ENCODE measurements around the gene FALEC. TPM values are rescaled to one million over a fixed set of nuclear protein-coding genes. Genes with fewer than 3 reads are reported as not detected.

FALEC gene
- total and polyA plus RNA-seq, 3 experiments from 2014 or later, result not detected

DNA sequence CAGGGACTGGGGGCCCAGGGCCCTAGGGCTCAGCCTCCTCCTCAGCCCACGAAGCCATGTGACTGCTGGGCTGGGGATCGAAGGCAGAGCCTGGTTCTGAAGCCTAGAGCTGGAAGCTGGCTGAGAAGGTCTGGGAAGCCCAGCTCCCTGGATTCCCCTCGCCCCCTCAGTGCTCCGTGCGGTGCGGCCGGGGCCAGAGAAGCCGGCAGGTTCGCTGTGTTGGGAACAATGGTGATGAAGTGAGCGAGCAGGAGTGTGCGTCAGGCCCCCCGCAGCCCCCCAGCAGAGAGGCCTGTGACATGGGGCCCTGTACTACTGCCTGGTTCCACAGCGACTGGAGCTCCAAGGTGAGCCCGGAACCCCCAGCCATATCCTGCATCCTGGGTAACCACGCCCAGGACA is 42.8 kb downstream of the FALEC start:
- H3K36me3 ChIP-seq (ENCODE audit: insufficient read depth, low read length), result no peaks in the 10 kb centered on the region
- no peak for DNase-seq
- H3K27me3 ChIP-seq (ENCODE audit: insufficient read depth, low read length, poor library complexity, severe bottlenecking), result no peaks in the 10 kb centered on the region
- H3K4me3 ChIP-seq (ENCODE audit: low read length), result no peak overlapping the region
- H3K9me3 ChIP-seq (ENCODE audit: low read length), result no peaks in the 10 kb centered on the region
- CTCF ChIA-PET, result interaction anchor here (1.8 to 9.1 kb wide), 6 partner anchors 8 to 69 kb away, joined by 4 to 325 read pairs (median 58); partner anchors contain the start of genes ADAMTSL4, ENSA and MCL1
- H3K27ac Mint-ChIP-seq, result no peak overlapping the region
- H3K27ac ChIP-seq (ENCODE audit: low read depth, low read length), result no peak overlapping the region
- POLR2A ChIA-PET, result interaction anchor here (11.0 kb wide), 1 partner anchor 18 kb away, joined by 486 read pairs; the partner anchor contains the start of gene MCL1
- peaks cover 0 to 14% (median 4%) of the 10 kb centered on the region in 3 donors for H3K36me3 Mint-ChIP-seq
- no peak overlapping the region for H3K4me3 Mint-ChIP-seq
- peaks cover 0 to 3% of the 10 kb centered on the region in 2 donors for H3K27me3 Mint-ChIP-seq
- peaks cover 28% of the 10 kb centered on the region for H3K4me1 ChIP-seq (ENCODE audit: insufficient read depth, low read length)
- H3K4me1 Mint-ChIP-seq, result peaks cover 30 to 40% (median 32%) of the 10 kb centered on the region in 3 donors
- H3K9me3 Mint-ChIP-seq, result no peaks in the 10 kb centered on the region

DNA sequence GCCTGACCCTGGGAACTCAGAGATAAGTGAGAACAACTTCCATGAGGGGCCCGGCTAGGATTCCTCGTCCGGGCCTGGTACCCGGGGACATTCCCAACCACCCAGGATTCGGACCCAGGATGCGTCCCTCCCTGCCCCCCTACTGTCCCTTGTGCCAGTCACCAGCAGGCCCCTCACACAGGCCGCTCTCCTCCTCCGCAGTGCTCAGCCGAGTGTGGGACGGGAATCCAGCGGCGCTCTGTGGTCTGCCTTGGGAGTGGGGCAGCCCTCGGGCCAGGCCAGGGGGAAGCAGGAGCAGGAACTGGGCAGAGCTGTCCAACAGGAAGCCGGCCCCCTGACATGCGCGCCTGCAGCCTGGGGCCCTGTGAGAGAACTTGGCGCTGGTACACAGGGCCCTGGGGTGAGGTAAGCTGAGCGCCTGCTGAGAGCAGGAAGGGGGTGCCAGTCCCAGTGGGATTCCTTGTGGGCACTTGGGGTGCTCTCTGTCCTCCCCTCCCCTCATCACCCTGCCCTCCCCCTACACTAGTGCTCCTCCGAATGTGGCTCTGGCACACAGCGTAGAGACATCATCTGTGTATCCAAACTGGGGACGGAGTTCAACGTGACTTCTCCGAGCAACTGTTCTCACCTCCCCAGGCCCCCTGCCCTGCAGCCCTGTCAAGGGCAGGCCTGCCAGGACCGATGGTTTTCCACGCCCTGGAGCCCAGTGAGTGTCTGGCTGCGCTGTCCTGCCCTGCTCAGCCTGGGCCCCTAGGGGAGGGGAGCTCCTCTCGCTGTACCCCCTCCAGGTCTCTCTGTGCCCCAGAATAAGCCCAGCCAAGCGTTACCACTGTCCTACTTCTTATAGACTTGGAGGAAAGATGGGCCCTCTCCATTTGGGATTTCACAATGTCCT is 43.5 kb downstream of the FALEC start:
- Mint-ChIP-seq H3K4me1 (peaks cover 37 to 47% (median 40%) of the 10 kb centered on the region in 3 donors), H3K27ac (no peak overlapping the region), H3K4me3 (peak overlapping the region in 1 of 7 donors; percentile 70), H3K27me3 (peaks cover 0 to 3% of the 10 kb centered on the region in 2 donors), H3K36me3 (peaks cover 0 to 14% (median 4%) of the 10 kb centered on the region in 3 donors), H3K9me3 (no peaks in the 10 kb centered on the region)
- no peaks in the 10 kb centered on the region for H3K36me3 ChIP-seq (ENCODE audit: insufficient read depth, low read length)
- no peaks in the 10 kb centered on the region for H3K27me3 ChIP-seq (ENCODE audit: insufficient read depth, low read length, poor library complexity, severe bottlenecking)
- no peak overlapping the region for H3K4me3 ChIP-seq (ENCODE audit: low read length)
- CTCF ChIA-PET, result interaction anchor here (0.6 to 9.1 kb wide), 16 partner anchors 9 to 447 kb away, joined by 3 to 325 read pairs (median 6); partner anchors contain the start of genes ADAMTSL4, ENSA, GOLPH3L and MCL1
- H3K27ac ChIP-seq (ENCODE audit: low read depth, low read length), result no peak overlapping the region
- POLR2A ChIA-PET, result interaction anchor here (3.1 to 11.0 kb wide), 4 partner anchors 9 to 70 kb away, joined by 15 to 486 read pairs (median 46); partner anchors contain the start of genes ADAMTSL4, ENSA and MCL1
- no peaks in the 10 kb centered on the region for H3K9me3 ChIP-seq (ENCODE audit: low read length)
- no peak for DNase-seq
- peaks cover 35% of the 10 kb centered on the region for H3K4me1 ChIP-seq (ENCODE audit: insufficient read depth, low read length)

DNA sequence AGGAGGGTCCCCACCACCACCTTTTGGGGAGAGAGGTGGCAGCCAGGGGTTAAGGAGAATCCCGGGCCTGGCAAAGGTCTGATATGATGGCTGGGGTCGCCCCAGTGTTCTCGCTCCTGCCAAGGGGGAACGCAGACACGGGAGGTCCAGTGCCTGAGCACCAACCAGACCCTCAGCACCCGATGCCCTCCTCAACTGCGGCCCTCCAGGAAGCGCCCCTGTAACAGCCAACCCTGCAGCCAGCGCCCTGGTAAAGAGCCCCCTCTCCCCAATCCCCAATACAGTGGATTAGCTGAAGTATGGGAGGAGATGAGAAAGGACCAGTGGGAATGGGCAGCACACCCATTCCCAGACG is 44.1 kb downstream of the FALEC start:
- no peak for DNase-seq
- Mint-ChIP-seq H3K4me1 (peaks cover 43 to 53% (median 44%) of the 10 kb centered on the region in 3 donors), H3K27ac (peak overlapping the region in 5 of 8 donors; percentile 96 to 99 (median 98)), H3K4me3 (peak overlapping the region in 4 of 7 donors; percentile 85 to 97 (median 96)), H3K36me3 (peaks cover 0 to 14% (median 4%) of the 10 kb centered on the region in 3 donors), H3K9me3 (no peaks in the 10 kb centered on the region), H3K27me3 (peaks cover 0 to 3% of the 10 kb centered on the region in 2 donors)
- CTCF ChIA-PET, result interaction anchor here (0.6 to 9.1 kb wide), 18 partner anchors 9 to 446 kb away, joined by 3 to 325 read pairs (median 6); partner anchors contain the start of genes ADAMTSL4, ENSA, GOLPH3L and MCL1
- Histone ChIP-seq H3K4me1 (ENCODE audit: insufficient read depth, low read length) (peaks cover 41% of the 10 kb centered on the region), H3K27ac (ENCODE audit: low read depth, low read length) (no peak overlapping the region), H3K9me3 (ENCODE audit: low read length) (no peaks in the 10 kb centered on the region), H3K4me3 (ENCODE audit: low read length) (no peak overlapping the region), H3K36me3 (ENCODE audit: insufficient read depth, low read length) (no peaks in the 10 kb centered on the region), H3K27me3 (ENCODE audit: insufficient read depth, low read length, poor library complexity, severe bottlenecking) (no peaks in the 10 kb centered on the region)
- POLR2A ChIA-PET, result interaction anchor here (3.1 to 11.0 kb wide), 4 partner anchors 10 to 70 kb away, joined by 15 to 486 read pairs (median 46); partner anchors contain the start of genes ADAMTSL4, ENSA and MCL1

GRCh38 chr1:150560011-150560438 is 44.5 kb downstream of the FALEC start:
- H3K9me3 ChIP-seq (ENCODE audit: low read length), result no peaks in the 10 kb centered on the region
- H3K9me3 Mint-ChIP-seq, result no peaks in the 10 kb centered on the region
- H3K36me3 Mint-ChIP-seq, result peaks cover 0 to 14% (median 6%) of the 10 kb centered on the region in 3 donors
- peak overlapping the region; percentile 85 to 98 (median 97) for H3K4me3 Mint-ChIP-seq
- ChIA-PET CTCF (interaction anchor here (0.7 to 9.1 kb wide), 28 partner anchors 8 to 446 kb away, joined by 3 to 325 read pairs (median 5); partner anchors contain the start of genes ADAMTSL4, ENSA, GOLPH3L and MCL1), POLR2A (interaction anchor here (3.1 to 11.0 kb wide), 4 partner anchors 10 to 69 kb away, joined by 15 to 486 read pairs (median 46); partner anchors contain the start of genes ADAMTSL4, ENSA and MCL1)
- H3K27ac Mint-ChIP-seq, result peak overlapping the region; percentile 96 to 100 (median 98)
- no peaks in the 10 kb centered on the region for H3K27me3 ChIP-seq (ENCODE audit: insufficient read depth, low read length, poor library complexity, severe bottlenecking)
- H3K4me3 ChIP-seq (ENCODE audit: low read length), result peak overlapping the region; percentile 33
- H3K27me3 Mint-ChIP-seq, result peaks cover 0 to 3% of the 10 kb centered on the region in 2 donors
- no peak overlapping the region for H3K27ac ChIP-seq (ENCODE audit: low read depth, low read length)
- peaks cover 45% of the 10 kb centered on the region for H3K4me1 ChIP-seq (ENCODE audit: insufficient read depth, low read length)
- DNase-seq, result peak; percentile 57 to 80 (median 65)
- no peaks in the 10 kb centered on the region for H3K36me3 ChIP-seq (ENCODE audit: insufficient read depth, low read length)
- peaks cover 47 to 57% (median 48%) of the 10 kb centered on the region in 3 donors for H3K4me1 Mint-ChIP-seq

DNA sequence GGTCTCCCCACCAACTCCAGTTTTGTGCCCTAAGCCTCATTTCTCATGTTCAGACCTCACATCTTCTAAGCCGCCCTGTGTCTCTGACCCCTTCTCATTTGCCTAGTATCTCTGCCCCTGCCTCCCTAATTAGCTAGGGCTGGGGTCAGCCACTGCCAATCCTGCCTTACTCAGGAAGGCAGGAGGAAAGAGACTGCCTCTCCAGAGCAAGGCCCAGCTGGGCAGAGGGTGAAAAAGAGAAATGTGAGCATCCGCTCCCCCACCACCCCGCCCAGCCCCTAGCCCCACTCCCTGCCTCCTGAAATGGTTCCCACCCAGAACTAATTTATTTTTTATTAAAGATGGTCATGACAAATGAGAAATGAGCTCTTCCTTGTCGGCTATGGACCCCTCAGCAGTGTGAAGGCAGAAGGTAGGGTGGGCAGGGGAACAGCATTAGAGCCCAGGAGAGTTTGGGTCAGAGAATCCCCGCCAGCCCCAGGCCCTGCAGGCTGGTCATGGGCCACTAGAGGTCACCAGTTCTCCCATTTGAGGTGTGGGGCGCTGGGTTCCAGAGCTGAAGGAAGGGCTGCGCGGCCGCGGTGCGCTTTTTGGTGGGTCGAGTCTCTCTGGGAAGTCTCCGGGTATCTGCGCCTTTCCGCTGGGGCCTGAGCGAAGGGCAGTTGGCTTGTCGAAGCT is 45.2 kb downstream of the FALEC start:
- Histone ChIP-seq H3K36me3 (ENCODE audit: insufficient read depth, low read length) (no peaks in the 10 kb centered on the region), H3K27ac (ENCODE audit: low read depth, low read length) (peak overlapping the region; percentile 94), H3K9me3 (ENCODE audit: low read length) (no peaks in the 10 kb centered on the region), H3K4me3 (ENCODE audit: low read length) (peak overlapping the region; percentile 91), H3K27me3 (ENCODE audit: insufficient read depth, low read length, poor library complexity, severe bottlenecking) (no peaks in the 10 kb centered on the region), H3K4me1 (ENCODE audit: insufficient read depth, low read length) (peaks cover 51% of the 10 kb centered on the region)
- ChIA-PET CTCF (interaction anchor here (0.6 to 9.1 kb wide), 36 partner anchors 8 to 445 kb away, joined by 3 to 325 read pairs (median 4); partner anchors contain the start of genes ADAMTSL4, ENSA, GOLPH3L and MCL1), POLR2A (interaction anchor here (0.6 to 11.0 kb wide), 10 partner anchors 11 to 179 kb away, joined by 3 to 486 read pairs (median 4); partner anchors contain the start of genes ADAMTSL4, ENSA, FALEC and GOLPH3L)
- H3K4me1 Mint-ChIP-seq, result peaks cover 47 to 56% (median 48%) of the 10 kb centered on the region in 3 donors
- H3K4me3 Mint-ChIP-seq, result peak overlapping the region; percentile 85 to 98 (median 97)
- no peaks in the 10 kb centered on the region for H3K27me3 Mint-ChIP-seq
- peak overlapping the region; percentile 96 to 100 (median 98) for H3K27ac Mint-ChIP-seq
- DNase-seq, result peak; percentile 64 to 85 (median 69)
- H3K9me3 Mint-ChIP-seq, result no peaks in the 10 kb centered on the region
- H3K36me3 Mint-ChIP-seq, result peaks cover 0 to 9% (median 1%) of the 10 kb centered on the region in 3 donors

DNA sequence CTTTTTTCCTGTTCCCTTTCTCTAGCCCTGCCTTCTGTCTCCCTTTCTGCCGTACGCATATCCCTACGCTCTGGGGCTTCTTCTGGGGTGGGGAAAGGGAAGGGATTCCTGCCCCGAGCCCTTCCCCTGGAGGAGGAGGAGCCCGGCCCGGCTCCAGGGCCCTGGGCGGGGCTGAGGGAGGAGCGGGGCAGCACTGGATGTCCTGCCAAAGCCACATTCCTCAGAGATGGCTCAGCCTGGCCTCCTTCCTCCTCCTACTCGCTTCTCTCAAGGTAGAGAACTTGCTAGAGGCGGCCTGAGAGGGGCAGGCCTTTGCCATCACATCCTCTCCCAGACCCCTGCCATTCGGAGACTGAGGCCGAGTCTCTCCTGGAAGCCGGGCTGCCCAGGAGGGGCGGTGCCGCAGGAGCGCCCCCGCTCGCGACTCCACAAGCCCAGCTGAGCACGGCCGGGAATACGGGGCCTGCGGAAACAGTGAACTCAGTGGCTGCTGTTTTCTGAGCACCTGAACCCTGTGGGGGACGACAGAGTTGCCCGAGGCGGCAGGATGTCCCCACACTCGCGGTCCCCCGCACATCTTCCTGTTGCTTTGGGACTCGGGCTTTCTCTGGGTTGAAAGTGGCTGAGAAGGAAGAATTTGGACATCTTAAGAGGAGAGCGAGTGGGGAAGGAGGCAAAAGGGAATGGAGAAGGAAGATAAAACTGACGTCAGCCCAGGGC is 45.9 kb downstream of the FALEC start:
- POLR2A ChIA-PET, result interaction anchor here (0.6 to 11.0 kb wide), 12 partner anchors 12 to 198 kb away, joined by 3 to 486 read pairs (median 4); partner anchors contain the start of genes ADAMTSL4, ENSA, FALEC and GOLPH3L
- H3K4me1 Mint-ChIP-seq, result peaks cover 53 to 63% (median 53%) of the 10 kb centered on the region in 3 donors
- CTCF ChIA-PET, result interaction anchor here (0.6 to 9.1 kb wide), 31 partner anchors 11 to 434 kb away, joined by 3 to 325 read pairs (median 4); partner anchors contain the start of genes ADAMTSL4, ENSA, GOLPH3L and MCL1
- Histone ChIP-seq H3K4me3 (ENCODE audit: low read length) (peak overlapping the region; percentile 91), H3K27me3 (ENCODE audit: insufficient read depth, low read length, poor library complexity, severe bottlenecking) (no peaks in the 10 kb centered on the region), H3K9me3 (ENCODE audit: low read length) (no peaks in the 10 kb centered on the region), H3K27ac (ENCODE audit: low read depth, low read length) (peak overlapping the region; percentile 94), H3K4me1 (ENCODE audit: insufficient read depth, low read length) (peaks cover 58% of the 10 kb centered on the region), H3K36me3 (ENCODE audit: insufficient read depth, low read length) (no peaks in the 10 kb centered on the region)
- H3K4me3 Mint-ChIP-seq, result peak overlapping the region; percentile 85 to 98 (median 97)
- H3K27ac Mint-ChIP-seq, result peak overlapping the region; percentile 96 to 100 (median 98)
- DNase-seq, result peak; percentile 41 to 78 (median 59)
- no peaks in the 10 kb centered on the region for H3K9me3 Mint-ChIP-seq
- H3K36me3 Mint-ChIP-seq, result peaks cover 0 to 11% (median 1%) of the 10 kb centered on the region in 3 donors
- no peaks in the 10 kb centered on the region for H3K27me3 Mint-ChIP-seq
